ENCODE measurements around the gene HIVEP1. TPM values are rescaled to one million over a fixed set of nuclear protein-coding genes. Genes with fewer than 3 reads are reported as not detected.

The HIVEP1 gene
- total RNA-seq, 1 experiment from 2014 or later, result 24.3 TPM

Other genes starting within 250 kb of the HIVEP1 start
- 0.44 to 0.98 TPM (median 0.50 TPM) in 3 replicates for gene ADTRP, start 233.5 kb upstream of the HIVEP1 start, total RNA-seq (2021)

All from WTC11 (cell line).